ENCODE data around the gene ENTREP1. TPM values are rescaled to one million over a fixed set of nuclear protein-coding genes. Genes with fewer than 3 reads are reported as not detected.

The ENTREP1 gene
- total RNA-seq, 6 donors from 2014 or later = 28.5 to 49.2 (median 38.2) TPM

- no peak for DNase-seq
- Histone ChIP-seq H3K36me3 (no peaks in the 10 kb centered on the region), H3K9me3 (no peaks in the 10 kb centered on the region), H3K4me1 (peaks cover 0 to 3% (median 0%) of the 10 kb centered on the region in 4 donors), H3K4me3 (no peak overlapping the region), H3K27ac (no peak overlapping the region), H3K27me3 (no peaks in the 10 kb centered on the region)
- no peak for TF ChIP-seq CTCF (IDR thresholded peaks at IDR 0.05)
- ATAC-seq (ENCODE audit: low FRiP score in 2 of 2) = no peak
- 73 to 81% methylated on average over 1 of the region's 1 CpG for WGBS, 2 donors
These were observed 17.8 kb downstream of the ENTREP1 start for GRCh38 chr9:69342769-69343168.

GRCh38 chr9:69344459-69344858, 19.4 kb downstream of the ENTREP1 start:
- ATAC-seq (ENCODE audit: low FRiP score in 2 of 2) (no peak), DNase-seq (no peak)
- TF ChIP-seq EP300 (IDR thresholded peaks at IDR 0.05) (no peak), CTCF (IDR thresholded peaks at IDR 0.05) (no peak), POLR2AphosphoS5 (IDR thresholded peaks at IDR 0.05) (no peak), POLR2A (IDR thresholded peaks at IDR 0.05) (no peak)
- no peak overlapping the region for H3K27ac ChIP-seq
- WGBS, 2 donors = 80 to 91% methylated on average over 4 of the region's 4 CpGs
- no peaks in the 10 kb centered on the region for H3K36me3 ChIP-seq
- H3K9me3 ChIP-seq = no peaks in the 10 kb centered on the region
- peaks cover 0 to 3% (median 0%) of the 10 kb centered on the region in 4 donors for H3K4me1 ChIP-seq
- H3K27me3 ChIP-seq = no peaks in the 10 kb centered on the region
- no peak overlapping the region for H3K4me3 ChIP-seq

- no peak for ATAC-seq (ENCODE audit: low FRiP score in 2 of 2)
- H3K27me3 ChIP-seq = no peaks in the 10 kb centered on the region
These were observed 21.8 kb downstream of the ENTREP1 start for GRCh38 chr9:69346596-69347390.

GRCh38 chr9:69347607-69348006, 22.6 kb downstream of the ENTREP1 start:
- no peak for DNase-seq
- 48 to 58% methylated on average over 1 of the region's 1 CpG for WGBS, 2 donors

More at GRCh38 chr9:69346596-69347390, 21.8 kb downstream of the ENTREP1 start:
- Histone ChIP-seq H3K4me1 (peaks cover 0 to 3% (median 0%) of the 10 kb centered on the region in 4 donors), H3K4me3 (no peak overlapping the region), H3K36me3 (no peaks in the 10 kb centered on the region), H3K27ac (no peak overlapping the region), H3K9me3 (no peaks in the 10 kb centered on the region)
- 83 to 85% methylated on average over 6 of the region's 6 CpGs for WGBS, 2 donors
- TF ChIP-seq POLR2AphosphoS5 (IDR thresholded peaks at IDR 0.05) (no peak), POLR2A (IDR thresholded peaks at IDR 0.05) (no peak), EP300 (IDR thresholded peaks at IDR 0.05) (no peak), CTCF (IDR thresholded peaks at IDR 0.05) (no peak)
- DNase-seq = no peak

More at GRCh38 chr9:69347607-69348006, 22.6 kb downstream of the ENTREP1 start:
- TF ChIP-seq EP300 (IDR thresholded peaks at IDR 0.05) = no peak
- TF ChIP-seq CTCF (IDR thresholded peaks at IDR 0.05) = no peak
- TF ChIP-seq POLR2A (IDR thresholded peaks at IDR 0.05) = no peak
- TF ChIP-seq POLR2AphosphoS5 (IDR thresholded peaks at IDR 0.05) = no peak
- Histone ChIP-seq H3K36me3 (no peaks in the 10 kb centered on the region), H3K4me3 (no peak overlapping the region), H3K27ac (no peak overlapping the region), H3K9me3 (no peaks in the 10 kb centered on the region), H3K4me1 (peaks cover 0 to 3% (median 0%) of the 10 kb centered on the region in 4 donors), H3K27me3 (no peaks in the 10 kb centered on the region)
- ATAC-seq (ENCODE audit: low FRiP score in 2 of 2) = no peak

Measured in upper lobe of left lung (tissue), 6 donors.